GM18526 (cell line): ENCODE results near the gene UGT1A7.

Experiments used
- POLR2A ChIP-seq: IDR thresholded peaks from 3 replicates; pipeline ENCODE4 v1.6.1; 2011; ENCODE audit not compliant: insufficient read length; ENCODE audit errors: extremely low read depth

Gene UGT1A7

GRCh38 chr2:233772583-233772982, 90.9 kb downstream of the UGT1A7 start:
- no peak for TF ChIP-seq POLR2A

DNA sequence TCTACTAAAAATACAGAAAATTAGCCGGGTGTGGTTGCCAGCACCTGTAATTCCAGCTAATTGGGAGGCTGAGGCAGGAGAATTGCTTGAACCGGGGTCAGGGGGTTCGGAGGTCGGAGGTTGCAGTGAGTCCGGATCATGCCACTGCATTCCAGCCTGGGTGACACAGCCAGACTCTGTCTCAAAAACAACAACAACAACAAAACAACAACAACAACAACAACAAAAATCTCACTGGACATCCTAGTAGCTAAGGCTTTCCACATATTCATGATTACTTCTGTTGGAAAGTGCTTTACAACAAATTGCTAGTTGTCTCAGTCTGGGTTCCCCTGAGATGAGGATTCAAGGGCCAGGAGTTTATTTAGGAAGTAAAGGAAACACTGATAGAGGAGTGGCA, 92.2 kb downstream of the UGT1A7 start:
- TF ChIP-seq POLR2A = no peak

DNA sequence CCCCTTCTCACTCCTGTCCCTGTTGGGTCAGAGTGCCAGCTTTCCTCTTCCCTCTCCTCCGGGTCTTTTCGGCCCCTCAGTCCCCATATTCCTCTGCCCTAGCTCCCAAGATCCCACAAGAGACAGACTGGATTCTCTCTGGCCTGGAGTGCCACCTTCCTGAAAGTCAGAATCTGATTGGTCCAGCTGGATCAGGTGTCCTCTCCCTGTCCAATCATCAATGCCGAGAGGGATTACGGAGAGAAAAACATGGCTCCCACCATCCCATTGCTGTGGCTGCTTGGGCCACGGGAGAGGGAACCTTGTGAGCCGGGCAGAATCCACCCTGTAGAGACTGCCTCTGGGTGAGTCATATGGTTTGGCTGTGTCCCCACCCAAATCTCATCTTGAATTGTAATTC, 93.7 kb downstream of the UGT1A7 start:
- TF ChIP-seq POLR2A = no peak

DNA sequence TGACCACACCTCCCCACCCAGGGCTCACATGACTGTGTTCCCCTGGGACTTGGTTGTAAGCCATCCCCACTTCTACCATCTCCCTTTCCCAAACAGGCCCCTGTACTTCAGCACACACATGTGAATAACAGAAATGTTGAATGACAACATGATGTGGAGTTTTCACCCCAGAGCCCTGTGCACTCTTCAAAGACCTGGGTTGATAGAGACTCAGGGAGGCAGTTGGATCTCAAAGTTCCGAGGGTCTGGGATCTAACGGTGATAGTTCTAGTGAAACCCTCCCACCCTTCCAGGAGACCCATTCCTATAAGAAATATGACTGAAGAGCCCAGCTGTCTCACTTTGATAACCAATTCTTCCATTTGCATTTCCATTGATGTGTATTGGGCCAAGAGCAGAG, 96.3 kb downstream of the UGT1A7 start, which contains the start of gene MROH2A:
TSS of gene MROH2A (plus strand) at position 301 of the 400 bp plus-strand sequence. CDS start 1,029 bp downstream, outside the sequence.
- TF ChIP-seq POLR2A = no peak

DNA sequence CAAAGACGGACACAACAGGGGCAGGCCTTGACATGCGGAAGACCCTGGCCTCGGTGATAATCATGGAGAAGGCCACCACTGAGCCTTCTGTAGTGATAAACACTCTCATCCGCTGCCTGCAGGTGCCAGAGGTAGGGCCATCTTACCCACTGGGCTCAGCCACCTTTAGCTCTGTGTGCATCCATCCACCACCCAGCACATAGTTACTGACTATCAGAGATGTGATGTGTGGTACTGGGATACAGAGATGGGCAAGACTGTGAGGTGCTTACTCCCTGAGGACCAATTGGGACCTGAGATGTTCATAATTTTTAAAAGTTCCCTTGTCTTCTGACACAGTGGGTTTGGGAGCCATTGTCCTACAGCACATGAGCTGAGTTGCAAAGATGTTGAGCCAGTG, 98.0 kb downstream of the UGT1A7 start:
- no peak for TF ChIP-seq POLR2A

- no peak for TF ChIP-seq POLR2A
Measured at GRCh38 chr2:233780771-233781170, 99.1 kb downstream of the UGT1A7 start.

GRCh38 chr2:233789554-233789953, 107.9 kb downstream of the UGT1A7 start:
- no peak for TF ChIP-seq POLR2A

DNA sequence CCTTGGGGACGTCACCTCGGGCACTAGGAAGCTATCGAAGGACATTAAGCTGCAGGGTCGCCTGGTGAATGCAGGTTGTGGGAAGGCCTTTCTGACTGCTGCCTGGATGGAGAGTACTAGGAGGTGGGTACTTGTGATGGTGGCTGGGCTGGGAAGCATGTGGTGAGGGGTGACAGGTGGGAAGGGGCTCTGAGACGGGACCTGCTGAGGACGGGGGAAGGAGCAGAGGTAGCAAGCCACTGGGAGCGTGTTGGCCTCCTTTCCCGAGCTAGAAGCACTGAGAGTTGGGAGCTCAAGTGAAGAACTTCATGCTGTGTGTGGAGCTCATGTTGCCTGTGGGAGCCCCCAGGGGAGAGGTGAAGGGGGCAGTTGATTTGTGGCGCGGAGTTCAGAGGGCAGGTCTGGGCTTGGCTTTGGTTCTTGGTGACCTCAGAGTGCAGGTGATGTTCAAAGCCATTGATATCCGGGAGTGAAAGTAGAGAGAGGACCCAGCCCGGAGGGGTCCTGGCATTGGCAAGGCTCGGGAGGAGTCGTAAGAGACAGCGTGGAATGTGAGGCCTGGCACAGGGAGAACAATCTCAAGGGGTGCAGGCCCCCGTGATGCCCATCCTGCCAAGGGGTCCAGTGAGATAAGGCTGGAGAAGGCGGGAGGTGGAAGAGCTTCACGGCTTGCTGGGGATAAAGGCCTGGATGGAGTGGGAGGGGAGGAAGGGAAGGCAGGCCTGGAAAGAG, 109.6 kb downstream of the UGT1A7 start:
- TF ChIP-seq POLR2A = no peak

GRCh38 chr2:233791883-233792329, 110.2 kb downstream of the UGT1A7 start:
- no peak for TF ChIP-seq POLR2A

DNA sequence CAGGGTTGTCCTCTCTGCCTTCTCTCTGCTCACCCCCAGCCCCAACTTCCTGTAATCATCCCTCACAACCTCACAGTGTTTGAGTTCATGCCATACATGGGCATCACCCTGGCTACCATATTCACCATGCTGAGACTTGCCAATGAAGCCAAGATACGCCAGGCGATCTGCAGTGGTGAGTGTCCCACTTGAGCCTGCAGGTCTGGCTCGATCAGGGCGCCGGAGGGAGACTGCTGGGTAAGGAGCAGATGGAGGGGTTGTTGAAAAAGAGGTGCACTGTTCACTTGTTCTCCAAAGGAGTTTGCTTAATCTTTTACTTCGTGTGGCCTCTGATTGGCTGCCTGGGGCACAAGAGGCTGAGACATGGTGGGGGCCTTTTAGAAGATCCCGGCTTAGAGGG, 111.0 kb downstream of the UGT1A7 start:
- TF ChIP-seq POLR2A = no peak

- no peak for TF ChIP-seq POLR2A
Measured at GRCh38 chr2:233793465-233794127, 111.9 kb downstream of the UGT1A7 start.

DNA sequence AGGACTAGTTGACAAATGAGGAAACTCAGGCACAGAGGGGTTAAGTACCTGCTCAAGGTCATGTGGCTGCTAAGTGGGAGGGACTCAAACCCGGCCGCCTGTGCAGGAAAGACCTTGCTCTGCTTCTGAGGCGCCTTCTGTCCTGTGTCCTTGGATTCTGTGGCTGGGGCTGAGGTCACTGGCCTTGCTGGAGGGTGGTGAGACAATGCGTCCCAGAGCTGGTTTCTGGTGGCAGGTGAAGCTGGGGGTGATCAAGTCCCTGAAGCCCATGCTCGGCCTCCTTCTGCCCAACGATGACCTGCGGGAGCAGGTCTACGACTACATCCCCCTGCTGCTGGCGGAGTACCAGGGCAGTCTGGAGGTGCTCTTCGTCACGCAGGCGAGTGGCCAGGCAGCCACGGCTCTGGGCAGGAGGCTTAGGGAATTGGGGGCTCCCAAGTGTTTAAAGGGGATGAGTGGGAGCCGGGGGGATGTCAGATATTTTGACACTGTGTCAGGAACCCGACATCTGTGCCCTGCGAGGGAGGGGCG, 112.5 kb downstream of the UGT1A7 start:
- no peak for TF ChIP-seq POLR2A

GRCh38 chr2:233795735-233796171, 114.1 kb downstream of the UGT1A7 start:
- no peak for TF ChIP-seq POLR2A

- no peak for TF ChIP-seq POLR2A
Measured at GRCh38 chr2:233796254-233796653, 114.6 kb downstream of the UGT1A7 start.

DNA sequence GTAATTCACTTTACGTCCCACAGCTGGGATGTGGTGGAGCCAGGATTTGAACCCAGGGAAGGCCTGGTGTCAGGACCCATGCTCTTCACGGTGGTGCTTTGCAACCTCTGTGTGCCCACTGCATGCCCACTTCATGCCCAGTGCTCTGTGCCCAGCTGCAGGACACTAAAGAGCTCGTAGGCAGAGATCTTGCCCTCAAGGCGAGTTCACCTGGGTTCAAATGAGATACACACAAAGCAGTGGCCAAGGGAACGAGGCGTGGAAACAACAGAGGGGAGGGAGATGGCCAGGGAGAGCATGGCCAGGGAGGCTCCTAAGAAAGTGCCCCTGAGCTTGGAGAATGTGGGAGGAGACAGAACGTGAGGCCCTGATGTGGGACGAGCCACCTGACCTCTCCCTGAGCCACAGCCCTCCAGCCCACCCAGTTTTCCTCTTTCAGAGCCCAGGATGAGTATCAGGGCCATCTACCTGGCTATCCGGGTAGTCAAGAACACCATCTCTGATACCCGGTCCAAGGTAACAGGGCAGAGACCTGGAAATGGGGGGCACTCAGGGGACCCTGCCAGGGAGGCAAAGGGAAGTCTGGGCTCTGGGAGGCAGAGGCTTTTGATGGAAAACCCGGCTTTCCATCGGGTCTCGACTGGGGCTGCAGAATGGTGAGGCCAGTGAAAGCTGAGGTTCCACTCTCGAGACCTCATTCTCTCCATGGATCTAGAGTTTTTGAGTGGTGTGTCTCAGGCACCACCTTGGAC, 116.8 kb downstream of the UGT1A7 start:
- TF ChIP-seq POLR2A = no peak
